Stimulated activated naive CD8-positive, alpha-beta T cell treated with anti-CD3 and anti-CD28 coated beads, Interleukin-15, Interleukin-2, amounts not matched to agents 100 U/mL and 50 U/mL, for 24 hours (primary cell): ENCODE measurements around the gene LRRC37A3.
A peak's percentile ranks its signal among the peaks of the same experiment; 100 is the strongest.
"Not testable (repeated sequence)": the region's sequence is repeated elsewhere in the genome, so short reads cannot be mapped to it uniquely, and the experiment has no call there.

Source experiments
- ATAC-seq: fragments of 150-1000 bp; cut with Tn5 transposase; one replicate; pipeline ENCODE4 v1.10.0; 2021
- DNase-seq: peaks from one replicate; pipeline ENCODE4 v3.0.0; 2021

Gene LRRC37A3

DNA sequence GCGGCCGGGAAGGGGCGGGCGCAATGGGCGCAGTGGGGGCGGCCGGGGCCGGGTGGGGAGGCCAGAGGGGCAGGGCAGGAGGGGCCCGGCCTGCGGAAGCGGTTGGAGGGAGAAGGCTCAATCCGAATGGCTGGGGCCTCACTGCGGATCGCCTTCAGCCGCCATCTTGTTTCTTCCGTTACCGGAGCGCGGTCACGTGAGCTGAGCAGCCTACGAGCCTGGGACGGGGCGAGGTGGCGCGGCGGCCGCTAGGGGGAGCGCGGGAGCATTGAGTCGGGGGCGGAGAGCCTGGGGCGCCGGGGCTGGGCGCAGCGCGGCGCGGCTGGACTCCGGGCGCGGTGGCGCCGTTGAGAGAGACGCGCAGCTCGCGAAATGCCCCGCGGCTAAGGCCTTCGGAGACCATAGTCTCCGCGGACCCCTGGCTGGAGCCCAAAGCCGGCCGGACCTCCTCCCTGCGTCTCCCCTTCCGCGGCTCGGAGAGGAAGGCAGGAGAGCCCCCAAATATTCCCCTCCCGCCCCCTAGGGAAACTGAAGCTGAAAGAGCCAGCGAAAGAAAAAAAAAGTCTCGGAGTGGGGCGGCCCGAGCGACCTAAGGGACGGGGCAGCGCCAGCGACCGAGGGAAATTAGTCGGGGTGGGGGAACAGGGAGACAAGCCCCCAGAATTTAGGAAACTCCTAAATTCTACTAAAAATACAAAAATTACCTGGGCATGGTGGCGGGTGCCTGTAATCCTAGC, at the start of gene LRRC37A3:
TSS of gene LRRC37A3 (minus strand) at position 190 of the 737 bp plus-strand sequence. CDS start 22,221 bp downstream, outside the sequence.
- DNase-seq (peak; percentile 100), ATAC-seq (peak; percentile 99)

DNA sequence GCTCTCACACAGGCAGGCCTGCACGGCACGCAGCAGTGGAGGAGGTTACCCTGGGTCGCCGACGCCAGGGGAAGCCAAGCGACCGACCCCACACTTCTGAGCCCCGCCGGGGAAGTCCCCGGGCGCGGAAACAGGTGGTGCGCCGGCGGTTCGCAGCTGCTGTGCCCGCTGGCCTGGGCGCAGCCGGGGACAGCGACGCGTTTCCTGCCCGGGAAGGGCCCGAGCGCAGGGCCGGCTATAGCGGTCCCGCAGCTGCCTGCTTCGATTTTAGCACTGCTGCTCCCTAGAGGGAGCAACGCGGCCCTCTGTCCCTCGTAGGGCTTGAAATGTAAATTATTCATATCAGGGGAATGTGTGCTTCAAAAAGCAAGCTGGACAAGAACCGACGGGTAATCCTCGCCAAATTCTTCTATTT, 46.6 kb upstream of the LRRC37A3 start:
- ATAC-seq (peak; percentile 97), DNase-seq (peak; percentile 89)

DNA sequence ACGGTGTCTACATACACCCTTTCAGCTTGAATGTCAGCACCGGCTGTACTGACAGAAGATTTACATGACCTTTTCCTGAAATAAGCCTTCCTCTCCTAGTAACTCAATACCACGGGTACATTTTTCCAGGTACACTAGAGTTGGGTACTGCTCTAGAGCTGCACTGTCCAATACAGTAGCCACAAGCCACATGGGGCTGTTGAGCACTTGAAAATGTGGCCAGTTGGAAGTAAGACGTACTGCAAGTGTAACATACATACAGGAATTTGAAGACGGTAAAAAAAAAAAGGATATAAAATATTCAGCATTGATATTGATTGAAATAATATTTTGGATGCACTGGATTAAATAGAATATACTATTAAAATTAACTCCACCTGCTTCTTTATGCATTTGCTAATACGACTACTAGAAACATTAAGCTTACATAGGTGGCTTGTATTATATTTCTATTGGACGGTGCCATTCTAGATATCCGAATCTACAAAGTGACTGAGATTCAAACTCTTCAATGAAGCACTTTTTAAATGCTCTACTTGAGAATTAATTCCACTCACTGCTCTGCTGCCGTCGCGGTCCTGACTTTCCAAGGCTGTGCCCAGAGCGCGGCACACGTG, 46.1 kb upstream of the LRRC37A3 start:
- not testable (repeated sequence) for ATAC-seq, DNase-seq

GRCh38 chr17:64964796-64965195, 45.5 kb upstream of the LRRC37A3 start:
- ATAC-seq (no peak), DNase-seq (no peak)

- ATAC-seq, DNase-seq: not testable (repeated sequence)
These were observed 44.5 kb upstream of the LRRC37A3 start for GRCh38 chr17:64963814-64964213.

- peak; percentile 59 for DNase-seq
These were observed 42.5 kb upstream of the LRRC37A3 start for GRCh38 chr17:64961563-64962378.

GRCh38 chr17:64951877-64952276, 32.6 kb upstream of the LRRC37A3 start:
- DNase-seq (no peak), ATAC-seq (no peak)

More at GRCh38 chr17:64961563-64962378, 42.5 kb upstream of the LRRC37A3 start:
- ATAC-seq = not testable (repeated sequence)

DNA sequence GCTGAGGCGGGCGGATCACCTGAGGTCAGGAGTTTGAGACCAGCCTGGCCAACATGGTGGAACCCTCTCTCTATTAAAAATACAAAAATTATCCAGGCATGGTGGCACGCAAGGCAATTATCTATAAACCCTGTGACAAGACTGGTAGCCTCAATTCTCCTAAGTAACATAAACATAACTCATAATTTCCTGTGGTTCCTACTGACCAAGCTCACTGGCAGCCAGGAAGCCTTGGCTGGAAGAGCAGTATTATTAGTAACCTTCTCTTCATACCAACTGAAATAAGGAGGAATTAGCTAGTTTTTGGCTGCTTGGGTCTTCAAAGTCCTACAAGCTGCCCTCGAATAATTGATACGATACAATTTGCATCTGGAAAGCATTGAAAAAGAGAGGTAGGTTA, 31.6 kb upstream of the LRRC37A3 start:
- ATAC-seq = no peak

GRCh38 chr17:64947152-64947551, 27.9 kb upstream of the LRRC37A3 start:
- ATAC-seq (no peak), DNase-seq (no peak)

More for the DNA sequence above, 31.6 kb upstream of the LRRC37A3 start:
- no peak for DNase-seq

- no peak for ATAC-seq
- DNase-seq = no peak
These were observed 22.5 kb upstream of the LRRC37A3 start for GRCh38 chr17:64941761-64942160.

- DNase-seq (no peak), ATAC-seq (no peak)
These were observed 21.8 kb upstream of the LRRC37A3 start for GRCh38 chr17:64941045-64941444.

- ATAC-seq = no peak
- no peak for DNase-seq
These were observed 20.8 kb upstream of the LRRC37A3 start for GRCh38 chr17:64940055-64940454.

- ATAC-seq = peak; percentile 47
- DNase-seq = peak; percentile 69
These were observed 19.7 kb upstream of the LRRC37A3 start for GRCh38 chr17:64938925-64939474.

GRCh38 chr17:64938290-64938689, 19.0 kb upstream of the LRRC37A3 start:
- DNase-seq = no peak
- no peak for ATAC-seq

DNA sequence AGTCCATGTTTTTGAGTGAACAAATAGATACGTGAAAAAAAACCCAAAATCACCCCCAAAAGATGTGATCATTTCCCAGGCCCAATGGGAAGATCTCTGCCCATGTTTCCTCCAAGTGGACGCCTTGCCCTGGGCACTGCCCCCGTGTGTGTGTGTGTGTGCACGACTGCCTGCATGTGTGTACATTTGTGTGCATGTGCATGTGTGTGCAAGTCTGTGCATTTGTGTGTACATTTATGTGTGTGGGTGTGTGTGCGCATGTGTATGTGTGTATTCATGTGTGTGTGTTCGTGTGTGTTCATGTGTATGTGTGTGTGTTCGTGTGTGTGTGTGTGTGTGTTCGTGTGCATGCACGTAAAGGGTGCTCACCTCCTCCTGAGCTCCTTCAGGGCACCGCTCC, 16.8 kb upstream of the LRRC37A3 start:
- DNase-seq (no peak), ATAC-seq (no peak)

- not testable (repeated sequence) for ATAC-seq, DNase-seq
These were observed 15.1 kb upstream of the LRRC37A3 start for GRCh38 chr17:64934284-64934778.

- not testable (repeated sequence) for DNase-seq, ATAC-seq
These were observed 13.6 kb upstream of the LRRC37A3 start for GRCh38 chr17:64932850-64933249.

DNA sequence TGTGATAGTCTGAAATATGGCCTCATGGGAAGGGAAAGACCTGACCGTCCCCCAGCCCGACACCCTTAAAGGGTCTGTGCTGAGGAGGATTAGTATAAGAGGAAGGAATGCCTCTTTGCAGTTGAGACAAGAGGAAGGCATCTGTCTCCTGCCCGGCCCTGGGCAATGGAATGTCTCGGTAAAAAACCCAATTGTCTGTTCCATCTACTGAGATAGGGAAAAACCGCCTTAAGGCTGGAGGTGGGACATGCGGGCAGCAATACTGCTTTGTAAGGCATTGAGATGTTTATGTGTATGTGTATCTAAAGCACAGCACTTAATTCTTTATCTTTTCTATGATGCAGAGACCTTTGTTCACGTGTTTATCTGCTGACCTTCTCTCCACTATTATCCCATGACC, 11.1 kb upstream of the LRRC37A3 start:
- DNase-seq, ATAC-seq: not testable (repeated sequence)

- ATAC-seq (peak; percentile 96), DNase-seq (peak; percentile 21)
These were observed 10.3 kb upstream of the LRRC37A3 start for GRCh38 chr17:64929419-64930209.

GRCh38 chr17:64928701-64929100, 9.4 kb upstream of the LRRC37A3 start:
- not testable (repeated sequence) for ATAC-seq, DNase-seq

DNA sequence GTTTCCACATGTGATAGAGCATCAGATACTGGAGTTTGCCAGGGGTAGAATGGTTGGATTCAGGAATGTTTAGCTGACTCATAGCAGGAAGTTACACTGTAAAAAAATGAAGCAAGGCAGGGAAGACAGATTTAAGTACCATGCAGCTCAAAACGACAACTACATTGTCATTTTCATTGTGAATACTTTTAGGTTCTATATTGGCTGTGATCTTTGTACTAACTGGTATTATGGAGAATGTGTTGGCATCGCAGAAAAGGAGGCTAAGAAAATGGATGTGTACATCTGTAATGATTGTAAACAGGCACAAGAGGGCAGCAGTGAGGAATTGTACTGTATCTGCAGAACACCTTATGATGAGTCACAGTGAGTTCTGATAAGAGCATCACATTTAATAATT, 8.2 kb upstream of the LRRC37A3 start:
- DNase-seq = peak; percentile 72
- ATAC-seq = peak; percentile 72
